Right atrium auricular region (tissue), 2 donors: Measurements from ENCODE around the gene ANO4. TPM values are rescaled to one million over a fixed set of nuclear protein-coding genes. Genes with fewer than 3 reads are reported as not detected.

ENCODE experiments used
- DNase-seq: peaks from one replicate; pipeline ENCODE4 v3.0.0-alpha.2; 2019; ENCODE audit warnings: low spot score
- H3K27ac ChIP-seq, 2 donors: fragments of 200-600 bp; sonication (generic); 1 replicate in 1 of 2; 2 replicates in 1 of 2; pipeline ENCODE4 v1.5.1; 2016 to 2019
- H3K27me3 ChIP-seq, 2 donors: fragments of 200-600 bp; sonication (generic); one replicate each; pipeline versions ENCODE4 v1.5.1 to v1.6.0; 2017 to 2019
- H3K36me3 ChIP-seq: fragments of 200-600 bp; sonication (generic); one replicate; pipeline ENCODE4 v1.5.1; 2016
- H3K4me1 ChIP-seq, 2 donors: fragments of 200-600 bp; sonication (generic); one replicate each; pipeline versions ENCODE4 v1.5.1 to v1.6.0; 2017 to 2019
- H3K4me3 ChIP-seq, 2 donors: fragments of 200-600 bp; sonication (generic); 1 replicate in 1 of 2; 2 replicates in 1 of 2; pipeline ENCODE4 v1.5.1; 2017 to 2019; ENCODE audit warnings: mild to moderate bottlenecking in 1 of 2, moderate library complexity in 1 of 2
- H3K9me3 ChIP-seq, 2 donors: fragments of 200-600 bp; sonication (generic); one replicate each; pipeline ENCODE4 v1.5.1; 2019
- CTCF ChIP-seq, 2 donors: fragments of 200-600 bp; sonication (generic); IDR thresholded peaks; one replicate each; pipeline ENCODE4 v1.5.1; 2019; ENCODE audit warnings: antibody characterized with exemption in 2 of 2
- total RNA-seq, 2 donors: library from RNA; depleted of rRNA; stranded (reverse); fragments of >200 nt; gene quantifications; one replicate each; pipeline ENCODE4 v1.1.0, GENCODE V29; 2016

Gene ANO4
- total RNA-seq, 2 donors from 2014 or later = 0.47 TPM; not detected in 1

- H3K27me3 ChIP-seq = no peaks in the 10 kb centered on the region
- DNase-seq = no peak
- H3K9me3 ChIP-seq = no peaks in the 10 kb centered on the region
- no peak for TF ChIP-seq CTCF (IDR thresholded peaks at IDR 0.05)
- H3K27ac ChIP-seq = no peak overlapping the region
- H3K4me1 ChIP-seq = no peaks in the 10 kb centered on the region
- H3K4me3 ChIP-seq = no peak overlapping the region
- H3K36me3 ChIP-seq = no peaks in the 10 kb centered on the region
These were observed 141.4 kb downstream of the ANO4 start for GRCh38 chr12:100935929-100936328.

DNA sequence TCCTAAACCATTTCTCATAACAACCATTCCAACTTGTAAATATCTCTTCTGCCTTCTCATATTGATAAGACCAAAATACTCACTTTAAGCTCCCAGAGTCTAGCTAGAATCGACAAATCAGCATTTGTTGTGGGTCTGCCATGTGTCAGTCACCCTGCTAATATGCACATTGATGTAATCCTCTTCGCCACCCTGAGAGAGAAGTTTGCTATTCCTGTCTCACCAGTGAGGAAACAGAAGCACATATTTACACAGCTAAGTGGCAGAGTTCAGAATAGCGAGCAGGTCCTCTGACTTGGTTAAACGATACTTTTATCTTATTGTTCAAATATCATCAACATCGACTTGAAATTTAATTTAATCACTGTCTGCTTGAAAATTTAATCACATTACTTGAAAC, 142.1 kb downstream of the ANO4 start:
- Histone ChIP-seq H3K4me1 (no peaks in the 10 kb centered on the region), H3K27ac (no peak overlapping the region), H3K9me3 (no peaks in the 10 kb centered on the region), H3K4me3 (no peak overlapping the region), H3K36me3 (no peaks in the 10 kb centered on the region), H3K27me3 (no peaks in the 10 kb centered on the region)
- no peak for DNase-seq
- TF ChIP-seq CTCF (IDR thresholded peaks at IDR 0.05) = no peak

DNA sequence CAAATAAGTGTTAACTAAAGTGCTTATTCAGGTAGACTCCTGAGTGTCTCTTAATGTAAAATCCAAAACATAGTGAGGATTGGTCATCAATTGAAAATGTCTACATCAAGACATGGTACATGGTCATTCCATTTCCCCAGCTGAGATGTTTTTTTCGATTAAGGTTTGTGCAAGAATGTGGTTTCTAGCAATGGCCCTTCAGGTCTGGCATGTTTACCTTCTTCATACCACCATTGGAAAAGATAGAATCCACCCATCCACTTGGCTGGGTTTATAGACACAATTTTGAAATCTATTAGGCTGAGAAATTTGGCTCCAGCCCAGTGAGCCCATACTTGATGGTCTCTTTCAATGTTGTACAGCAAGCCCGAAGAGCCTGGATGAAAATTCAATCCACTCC, 145.9 kb downstream of the ANO4 start:
- Histone ChIP-seq H3K27ac (no peak overlapping the region), H3K4me3 (no peak overlapping the region)

DNA sequence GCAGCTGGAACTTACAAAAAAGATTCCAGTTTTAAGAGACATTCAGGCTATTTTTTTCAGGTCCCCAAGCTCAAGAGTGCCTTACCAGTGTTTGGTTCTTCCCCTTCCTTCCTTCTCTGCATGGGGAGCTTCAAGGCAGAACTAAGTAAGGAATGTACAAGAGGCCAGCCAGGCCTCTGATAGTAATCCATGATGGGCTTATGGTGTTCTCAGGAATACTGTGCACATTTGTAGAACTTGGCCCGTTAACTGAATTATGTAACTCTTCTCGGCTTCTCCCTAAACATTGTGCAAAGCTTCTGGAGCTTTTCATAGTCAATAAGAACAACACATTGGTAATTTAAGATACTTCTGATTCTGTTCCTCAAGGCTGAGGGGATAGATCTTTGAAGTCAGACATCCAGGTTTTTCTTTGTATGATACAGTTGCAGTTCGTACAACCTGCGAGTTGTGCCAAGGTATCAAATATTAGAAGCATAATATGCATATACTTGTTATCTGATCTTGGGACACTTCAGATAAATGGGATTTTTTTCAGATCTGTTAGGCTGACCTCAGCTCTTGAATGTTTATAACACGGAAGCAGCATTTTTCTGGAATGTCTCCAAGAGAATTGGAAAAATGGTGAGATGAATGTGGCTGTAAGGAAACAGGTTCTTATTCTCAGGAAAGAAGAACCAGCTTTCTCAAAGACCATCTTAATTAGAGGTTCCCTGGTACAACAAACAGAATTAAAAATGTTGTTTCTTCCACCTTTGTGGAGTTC, 148.6 kb downstream of the ANO4 start:
- Histone ChIP-seq H3K4me1 (no peaks in the 10 kb centered on the region), H3K4me3 (no peak overlapping the region), H3K27me3 (no peaks in the 10 kb centered on the region), H3K9me3 (no peaks in the 10 kb centered on the region), H3K27ac (no peak overlapping the region), H3K36me3 (no peaks in the 10 kb centered on the region)
- no peak for TF ChIP-seq CTCF (IDR thresholded peaks at IDR 0.05)
- no peak for DNase-seq

More for the DNA sequence above, 145.9 kb downstream of the ANO4 start:
- TF ChIP-seq CTCF (IDR thresholded peaks at IDR 0.05) = no peak
- no peaks in the 10 kb centered on the region for H3K27me3 ChIP-seq
- no peaks in the 10 kb centered on the region for H3K9me3 ChIP-seq
- H3K36me3 ChIP-seq = no peaks in the 10 kb centered on the region
- DNase-seq = no peak
- H3K4me1 ChIP-seq = no peaks in the 10 kb centered on the region

GRCh38 chr12:100951756-100952155, 157.2 kb downstream of the ANO4 start:
- Histone ChIP-seq H3K4me3 (no peak overlapping the region), H3K27me3 (no peaks in the 10 kb centered on the region), H3K27ac (no peak overlapping the region), H3K4me1 (no peaks in the 10 kb centered on the region), H3K9me3 (no peaks in the 10 kb centered on the region), H3K36me3 (no peaks in the 10 kb centered on the region)
- no peak for TF ChIP-seq CTCF (IDR thresholded peaks at IDR 0.05)
- DNase-seq = no peak

- TF ChIP-seq CTCF (IDR thresholded peaks at IDR 0.05) = no peak
- no peaks in the 10 kb centered on the region for H3K4me1 ChIP-seq
- H3K27me3 ChIP-seq = no peaks in the 10 kb centered on the region
- no peaks in the 10 kb centered on the region for H3K9me3 ChIP-seq
- DNase-seq = no peak
- H3K27ac ChIP-seq = no peak overlapping the region
- no peak overlapping the region for H3K4me3 ChIP-seq
- H3K36me3 ChIP-seq = no peaks in the 10 kb centered on the region
These were observed 158.6 kb downstream of the ANO4 start for GRCh38 chr12:100953217-100953616.
